DMS114 treated with DMSO at 0.1 percent for 48 hours (cell line): ENCODE data around the gene ATE1.
"Not testable (repeated sequence)": the region's sequence is repeated elsewhere in the genome, so short reads cannot be mapped to it uniquely, and the experiment has no call there.

ENCODE experiments used
- DNase-seq: peaks from one replicate; lab custom pipeline; 2025; ENCODE audit not compliant: unreplicated experiment; lab: John Stamatoyannopoulos, UW

ATE1 gene

DNA sequence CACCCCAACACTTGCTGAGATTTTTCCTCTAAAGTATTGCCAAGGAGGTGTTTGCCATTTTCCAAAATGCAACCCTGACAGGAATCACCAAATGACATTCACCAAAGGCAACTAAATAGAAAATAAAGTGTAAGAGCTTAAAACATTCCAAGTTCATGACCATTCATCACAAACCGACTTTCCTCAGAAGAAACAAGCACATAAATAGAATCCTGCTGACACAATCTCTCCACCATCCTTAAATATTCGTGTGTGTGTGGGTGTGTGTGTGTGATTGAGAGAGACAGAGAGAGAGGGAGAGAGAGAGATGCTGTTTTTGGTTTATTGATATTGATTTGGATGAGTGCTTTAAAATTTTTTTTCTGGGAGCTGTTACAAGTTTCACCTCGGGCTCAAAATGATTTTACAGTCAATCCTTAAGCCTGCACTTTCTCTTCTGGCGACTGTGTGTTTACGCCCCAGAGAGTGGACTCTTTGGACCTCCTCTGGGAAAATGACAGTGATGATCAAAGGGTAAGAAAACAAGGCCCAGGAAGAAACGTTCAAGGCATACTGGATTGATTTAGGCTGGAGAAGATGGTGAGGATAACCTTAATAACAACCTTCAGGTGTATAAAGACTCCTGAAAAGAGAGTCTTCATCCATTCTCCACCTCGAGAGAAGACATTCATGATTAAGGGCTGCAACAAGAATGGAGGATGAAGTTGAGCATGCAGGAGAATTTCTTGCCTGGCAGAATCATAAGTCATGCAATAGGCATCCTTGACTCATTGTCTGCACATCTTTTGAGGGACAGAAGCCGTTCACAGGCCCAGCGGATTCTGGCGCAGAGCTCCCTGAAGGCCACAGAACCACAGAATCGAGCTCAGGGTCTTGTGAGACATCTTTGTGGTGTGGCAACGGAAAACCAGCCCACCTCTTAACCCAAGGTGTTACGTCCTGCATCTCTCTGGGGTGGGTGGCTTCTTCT, 225.2 kb downstream of the ATE1 start:
- no peak for DNase-seq

DNA sequence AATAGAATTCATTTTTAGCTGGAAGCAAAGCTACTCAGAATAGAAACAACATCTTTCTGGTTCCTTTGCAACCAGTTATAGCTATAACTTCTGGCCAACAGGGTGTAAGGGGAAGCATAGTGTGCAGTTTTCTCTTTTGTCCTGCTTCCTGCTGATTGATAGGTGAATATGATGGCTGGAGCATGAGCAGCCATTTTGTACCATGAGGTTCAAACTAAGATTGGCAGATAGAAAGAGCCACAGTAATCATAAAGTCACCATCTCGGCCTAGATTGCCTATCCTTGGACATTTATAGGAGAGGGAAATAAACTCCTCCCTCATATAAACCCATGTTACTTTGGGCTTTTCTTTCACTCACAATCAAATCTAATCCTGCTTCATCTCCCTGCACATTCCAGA, 227.4 kb downstream of the ATE1 start:
- no peak for DNase-seq

DNA sequence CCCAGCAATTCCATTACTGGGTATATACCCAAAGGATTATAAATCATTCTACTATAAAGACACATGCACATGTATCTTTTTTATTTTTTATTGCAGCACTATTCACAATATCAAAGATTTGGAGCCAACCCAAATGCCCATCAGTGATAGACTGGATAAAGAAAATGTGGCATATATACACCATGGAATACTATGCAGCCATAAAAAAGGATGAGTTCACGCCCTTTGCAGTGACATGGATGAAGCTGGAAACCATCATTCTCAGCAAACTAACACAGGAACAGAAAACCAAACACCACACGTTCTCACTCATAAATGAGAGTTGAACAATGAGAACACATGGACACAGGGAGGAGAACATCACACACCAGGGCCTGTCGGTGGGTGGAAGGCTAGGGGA, 228.1 kb downstream of the ATE1 start:
- DNase-seq = not testable (repeated sequence)

DNA sequence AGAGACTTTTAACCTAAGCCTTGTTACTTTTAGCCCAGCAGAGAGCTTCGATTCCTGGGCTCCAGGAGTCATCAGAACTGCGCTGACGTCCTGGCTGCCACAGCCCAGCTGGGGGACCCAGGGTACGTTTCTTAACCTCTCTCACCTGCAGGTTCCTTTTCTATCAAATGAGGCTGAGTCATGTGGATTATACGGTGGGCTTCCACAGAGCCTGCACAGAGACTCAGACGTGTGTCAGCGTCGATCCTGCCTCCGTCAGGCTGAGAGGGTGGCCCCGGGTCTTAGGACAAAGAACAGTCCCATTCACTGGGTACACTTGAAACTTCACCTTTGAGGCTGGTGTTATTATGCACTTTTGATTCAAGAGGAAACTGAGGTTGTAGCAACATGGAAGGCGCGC, 228.9 kb downstream of the ATE1 start:
- DNase-seq = no peak

DNA sequence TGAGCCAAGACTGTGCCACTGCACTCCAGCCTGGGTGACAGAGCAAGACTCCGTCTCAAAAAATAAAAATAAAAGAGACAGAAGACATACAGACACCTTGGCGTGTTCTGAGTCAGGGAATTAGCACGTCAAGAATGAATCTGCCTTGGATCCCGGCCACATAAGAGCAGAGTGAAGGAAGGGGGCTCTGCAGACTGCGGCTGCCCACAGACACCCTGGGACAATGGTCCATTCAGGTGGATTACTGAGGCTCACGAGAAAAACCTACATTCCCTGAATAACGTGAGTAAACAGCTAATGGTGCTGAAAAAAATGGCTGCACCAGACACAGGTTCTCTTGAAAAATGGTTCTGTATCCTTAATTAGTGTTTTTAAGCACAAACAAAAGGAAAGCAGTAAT, 229.5 kb downstream of the ATE1 start:
- no peak for DNase-seq

DNA sequence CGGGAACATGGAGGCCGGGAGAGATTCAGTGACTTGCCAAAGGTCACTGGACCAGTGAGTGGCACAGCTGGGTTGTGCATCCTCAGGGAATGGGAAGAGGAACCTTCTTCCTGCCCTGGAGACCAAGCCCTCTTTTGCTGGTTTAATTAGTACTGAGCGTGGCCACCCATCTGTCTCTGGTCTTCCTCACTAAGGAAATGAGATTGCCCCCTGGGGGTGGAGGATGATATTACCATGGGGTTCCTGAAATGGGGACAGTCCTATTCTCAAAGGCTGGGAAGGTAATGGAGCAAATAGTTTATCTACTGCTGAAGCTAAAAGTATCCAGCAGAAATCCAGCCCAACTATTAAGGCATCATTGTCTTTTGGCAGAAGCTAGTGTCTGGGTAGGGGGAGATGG, 231.0 kb downstream of the ATE1 start:
- DNase-seq = no peak

DNA sequence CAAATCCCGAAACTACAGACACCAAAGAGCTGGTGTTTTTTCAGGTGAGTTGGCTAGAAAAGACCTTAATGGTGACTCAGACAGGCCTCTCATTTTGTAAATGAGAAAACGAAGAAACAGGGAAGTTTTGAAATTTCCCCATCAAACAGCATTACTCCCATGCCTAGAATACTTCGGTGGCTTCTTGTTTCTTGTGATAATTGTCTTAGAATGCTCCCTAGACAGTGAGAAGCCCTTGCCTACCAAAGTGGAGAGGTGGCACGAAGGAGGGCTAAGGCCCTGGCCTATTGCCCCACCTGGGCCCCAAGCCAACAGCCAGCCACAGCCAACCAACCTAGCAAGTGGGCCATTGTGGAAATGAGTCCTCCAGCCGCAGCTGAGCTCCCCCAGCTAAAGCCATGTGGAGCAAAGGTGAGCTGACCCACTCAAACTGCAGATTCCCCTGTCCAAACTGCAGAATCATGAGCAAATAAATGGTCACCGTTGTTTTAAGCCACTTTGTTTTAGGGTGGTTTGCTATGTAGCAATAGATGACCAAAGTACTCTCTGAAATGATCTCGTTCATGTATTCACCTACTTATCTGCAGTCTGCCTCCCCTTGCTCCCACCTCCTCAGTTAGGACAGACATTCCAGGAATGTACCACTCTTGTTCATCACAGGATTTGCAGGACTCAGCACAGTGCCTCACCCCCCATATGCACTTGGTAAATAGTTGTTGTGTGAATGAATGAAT, 231.9 kb downstream of the ATE1 start:
- no peak for DNase-seq

DNA sequence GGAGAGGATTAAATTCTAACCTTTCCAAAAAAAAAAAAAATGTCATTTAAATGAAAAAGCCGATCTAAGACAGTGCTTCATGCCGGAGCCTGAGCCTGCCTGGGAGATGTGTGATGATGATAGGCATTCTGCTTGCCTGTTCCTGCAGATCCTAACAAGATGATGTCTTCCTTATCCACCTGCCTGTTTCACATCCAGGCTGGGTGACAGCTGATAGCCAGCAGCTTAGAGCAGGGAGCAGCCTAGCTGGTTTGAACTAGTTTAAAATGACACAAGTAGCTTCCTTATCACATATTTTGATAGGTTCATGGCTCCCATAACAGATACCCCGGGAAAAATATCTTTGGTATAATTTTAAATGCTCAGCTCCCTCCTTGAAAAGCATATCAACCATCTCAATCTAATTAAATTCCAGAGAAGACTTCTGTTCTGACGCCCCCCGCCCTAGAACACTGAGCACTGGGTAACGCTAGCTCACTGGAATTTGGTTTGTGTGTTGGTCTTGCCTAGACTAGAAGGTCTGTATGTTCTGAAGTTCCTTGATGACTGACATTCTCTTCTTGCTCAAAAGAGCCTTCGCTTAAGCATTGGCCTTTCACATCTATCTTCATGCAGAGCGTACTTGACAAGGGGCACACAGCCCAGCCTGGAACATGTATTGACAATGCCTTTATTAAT, 232.7 kb downstream of the ATE1 start:
- no peak for DNase-seq

DNA sequence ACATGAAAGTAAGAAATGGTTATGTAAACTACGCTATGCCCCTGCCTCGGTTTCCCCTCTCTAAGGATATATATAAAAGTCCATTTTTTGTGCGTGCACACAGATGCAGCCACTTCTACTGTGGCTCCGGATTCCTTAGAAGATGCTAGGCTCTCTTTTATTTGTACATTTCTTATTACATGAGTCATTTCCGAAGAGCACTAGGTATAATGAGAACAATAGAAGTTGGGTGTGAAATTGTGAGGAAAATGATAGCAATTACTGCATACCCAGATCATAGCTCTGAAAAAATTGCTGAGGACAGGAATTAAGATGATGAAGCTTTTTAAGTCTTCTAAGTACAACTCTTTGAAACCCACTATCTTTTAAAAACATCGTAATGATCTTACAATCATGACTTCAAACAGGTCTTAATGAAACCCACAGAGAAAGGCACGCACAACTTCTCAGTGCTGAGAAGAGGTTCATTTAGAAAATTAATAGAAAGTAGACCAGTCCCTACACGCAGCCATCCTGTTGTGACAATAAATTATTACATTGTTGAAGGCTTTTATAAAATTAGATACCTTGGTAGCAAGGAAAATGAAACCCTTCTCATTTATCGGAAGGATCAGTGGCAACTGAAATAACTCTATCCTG, 233.4 kb downstream of the ATE1 start:
- DNase-seq = no peak

DNA sequence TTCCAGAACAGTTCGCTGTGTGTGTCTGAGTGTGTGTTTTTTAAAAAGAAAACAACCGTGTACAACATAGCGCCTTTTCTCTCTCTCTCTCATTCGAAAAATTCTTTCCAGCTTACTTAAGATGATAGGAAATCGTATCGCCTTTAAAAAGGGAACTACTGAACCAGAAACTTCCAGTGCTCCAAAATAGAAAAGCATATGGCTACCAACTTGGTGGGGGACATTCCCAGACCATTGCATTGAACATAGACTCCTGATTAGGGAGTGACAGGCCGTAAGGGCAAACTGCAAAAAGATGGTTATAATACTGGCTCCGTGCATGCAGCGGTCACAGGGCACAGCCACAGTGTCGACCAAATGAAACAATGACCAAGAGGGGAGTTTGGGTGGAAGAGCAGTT, 235.2 kb downstream of the ATE1 start:
- DNase-seq = no peak

DNA sequence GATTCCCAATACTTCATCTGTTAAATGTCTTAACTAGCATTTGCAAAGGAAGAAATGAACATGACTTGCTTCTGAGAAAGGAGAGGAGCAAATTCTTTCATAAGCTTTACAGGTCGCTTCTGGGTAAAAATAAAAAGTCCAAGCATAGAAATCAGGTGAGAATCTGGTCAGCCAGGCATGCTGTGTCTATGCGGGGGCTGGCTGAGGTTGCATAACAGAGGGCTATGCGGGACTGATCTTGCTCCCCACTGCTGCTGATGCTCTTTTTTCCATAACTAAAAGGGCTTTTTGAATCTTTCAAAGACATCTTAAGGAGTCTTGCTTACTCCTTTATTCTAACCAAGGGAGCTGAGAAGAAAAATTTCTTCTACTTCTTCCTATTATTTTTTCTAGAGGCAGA, 236.9 kb downstream of the ATE1 start:
- DNase-seq = no peak
